ENCODE measurements around the gene CLDN4.

DNA sequence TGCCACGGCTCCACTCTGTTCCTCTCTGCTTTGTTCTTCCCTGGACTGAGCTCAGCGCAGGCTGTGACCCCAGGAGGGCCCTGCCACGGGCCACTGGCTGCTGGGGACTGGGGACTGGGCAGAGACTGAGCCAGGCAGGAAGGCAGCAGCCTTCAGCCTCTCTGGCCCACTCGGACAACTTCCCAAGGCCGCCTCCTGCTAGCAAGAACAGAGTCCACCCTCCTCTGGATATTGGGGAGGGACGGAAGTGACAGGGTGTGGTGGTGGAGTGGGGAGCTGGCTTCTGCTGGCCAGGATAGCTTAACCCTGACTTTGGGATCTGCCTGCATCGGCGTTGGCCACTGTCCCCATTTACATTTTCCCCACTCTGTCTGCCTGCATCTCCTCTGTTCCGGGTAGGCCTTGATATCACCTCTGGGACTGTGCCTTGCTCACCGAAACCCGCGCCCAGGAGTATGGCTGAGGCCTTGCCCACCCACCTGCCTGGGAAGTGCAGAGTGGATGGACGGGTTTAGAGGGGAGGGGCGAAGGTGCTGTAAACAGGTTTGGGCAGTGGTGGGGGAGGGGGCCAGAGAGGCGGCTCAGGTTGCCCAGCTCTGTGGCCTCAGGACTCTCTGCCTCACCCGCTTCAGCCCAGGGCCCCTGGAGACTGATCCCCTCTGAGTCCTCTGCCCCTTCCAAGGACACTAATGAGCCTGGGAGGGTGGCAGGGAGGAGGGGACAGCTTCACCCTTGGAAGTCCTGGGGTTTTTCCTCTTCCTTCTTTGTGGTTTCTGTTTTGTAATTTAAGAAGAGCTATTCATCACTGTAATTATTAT, 1.2 kb downstream of the CLDN4 start:
- TF ChIP-seq EZH2 (IDR thresholded peaks at IDR 0.05; ENCODE audit: borderline replicate concordance, low read depth, low read length, severe bottlenecking) (no peak), POLR2A (IDR thresholded peaks at IDR 0.05; ENCODE audit: low read depth, low read length) (no peak), POLR2AphosphoS5 (IDR thresholded peaks at IDR 0.05; ENCODE audit: insufficient read depth, low read depth, low read length) (no peak)
- TF ChIP-seq, protein P1, sequence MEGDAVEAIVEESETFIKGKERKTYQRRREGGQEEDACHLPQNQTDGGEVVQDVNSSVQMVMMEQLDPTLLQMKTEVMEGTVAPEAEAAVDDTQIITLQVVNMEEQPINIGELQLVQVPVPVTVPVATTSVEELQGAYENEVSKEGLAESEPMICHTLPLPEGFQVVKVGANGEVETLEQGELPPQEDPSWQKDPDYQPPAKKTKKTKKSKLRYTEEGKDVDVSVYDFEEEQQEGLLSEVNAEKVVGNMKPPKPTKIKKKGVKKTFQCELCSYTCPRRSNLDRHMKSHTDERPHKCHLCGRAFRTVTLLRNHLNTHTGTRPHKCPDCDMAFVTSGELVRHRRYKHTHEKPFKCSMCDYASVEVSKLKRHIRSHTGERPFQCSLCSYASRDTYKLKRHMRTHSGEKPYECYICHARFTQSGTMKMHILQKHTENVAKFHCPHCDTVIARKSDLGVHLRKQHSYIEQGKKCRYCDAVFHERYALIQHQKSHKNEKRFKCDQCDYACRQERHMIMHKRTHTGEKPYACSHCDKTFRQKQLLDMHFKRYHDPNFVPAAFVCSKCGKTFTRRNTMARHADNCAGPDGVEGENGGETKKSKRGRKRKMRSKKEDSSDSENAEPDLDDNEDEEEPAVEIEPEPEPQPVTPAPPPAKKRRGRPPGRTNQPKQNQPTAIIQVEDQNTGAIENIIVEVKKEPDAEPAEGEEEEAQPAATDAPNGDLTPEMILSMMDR (IDR thresholded peaks at IDR 0.05; ENCODE audit: extremely low read depth in 1 of 2, insufficient read depth in 1 of 2, low read depth in 1 of 2, low read length in 2 of 2) = no peak
